ENCODE results near the gene FGFBP1. TPM values are rescaled to one million over a fixed set of nuclear protein-coding genes. Genes with fewer than 3 reads are reported as not detected.

FGFBP1 gene
- total RNA-seq, 2 donors from 2014 or later, result 39.1 to 62.3 TPM

- no peak overlapping the region for H3K4me3 ChIP-seq
- DNase-seq, result no peak
- H3K4me1 ChIP-seq, result no peaks in the 10 kb centered on the region
- no peak for TF ChIP-seq CTCF (IDR thresholded peaks at IDR 0.05)
- no peaks in the 10 kb centered on the region for H3K36me3 ChIP-seq
- intact Hi-C loops (cut with DNase I), result no loop called here
- H3K9me3 ChIP-seq, result no peaks in the 10 kb centered on the region
- no peak overlapping the region for H3K9ac ChIP-seq (ENCODE audit: low read depth in 2 of 2, low read length in 2 of 2)
- no peak overlapping the region for H3K27ac ChIP-seq
- H3K27me3 ChIP-seq, result no peaks in the 10 kb centered on the region
These were observed 38.2 kb upstream of the FGFBP1 start for GRCh38 chr4:15976456-15977447.

DNA sequence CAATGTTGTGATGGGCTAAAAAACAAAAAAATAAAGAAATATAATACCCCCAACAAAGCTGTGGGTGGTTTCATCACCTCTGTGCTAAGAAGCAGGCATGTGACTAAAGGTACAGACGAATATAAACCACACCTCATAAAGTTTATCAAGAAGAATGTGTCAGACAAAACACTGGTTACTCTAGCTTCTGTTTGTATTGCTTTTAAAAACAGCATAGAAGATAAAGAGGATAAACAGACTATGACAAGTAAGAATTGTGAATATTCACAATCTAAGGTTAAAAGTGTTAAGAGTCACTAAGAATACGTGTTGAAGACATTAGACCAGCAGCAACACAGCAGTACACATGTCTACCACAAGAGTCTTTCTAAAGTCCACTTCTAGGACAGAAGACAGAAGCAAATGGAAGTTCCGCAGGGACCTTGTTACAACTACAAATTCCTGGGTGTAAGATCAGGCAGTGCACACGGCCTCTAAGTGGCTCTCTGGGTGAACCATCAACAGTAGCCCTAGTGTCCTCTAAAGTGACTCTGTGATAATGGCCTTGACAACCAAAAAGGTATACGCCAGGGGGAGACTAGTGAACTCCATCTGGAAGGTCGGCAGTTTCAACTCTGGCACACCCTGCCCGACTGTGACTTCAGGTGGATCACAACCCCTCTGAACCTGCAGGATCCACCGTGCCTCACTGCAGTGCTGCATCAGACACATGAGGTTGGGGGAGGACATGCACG is 32.7 kb upstream of the FGFBP1 start:
- Histone ChIP-seq H3K4me1 (no peaks in the 10 kb centered on the region), H3K36me3 (no peaks in the 10 kb centered on the region), H3K9ac (ENCODE audit: low read depth in 2 of 2, low read length in 2 of 2) (no peak overlapping the region), H3K9me3 (no peaks in the 10 kb centered on the region), H3K27ac (no peak overlapping the region), H3K27me3 (no peaks in the 10 kb centered on the region), H3K4me3 (no peak overlapping the region)
- DNase-seq, result no peak
- TF ChIP-seq CTCF (IDR thresholded peaks at IDR 0.05), result no peak
- intact Hi-C loops (cut with DNase I), result no loop called here

DNA sequence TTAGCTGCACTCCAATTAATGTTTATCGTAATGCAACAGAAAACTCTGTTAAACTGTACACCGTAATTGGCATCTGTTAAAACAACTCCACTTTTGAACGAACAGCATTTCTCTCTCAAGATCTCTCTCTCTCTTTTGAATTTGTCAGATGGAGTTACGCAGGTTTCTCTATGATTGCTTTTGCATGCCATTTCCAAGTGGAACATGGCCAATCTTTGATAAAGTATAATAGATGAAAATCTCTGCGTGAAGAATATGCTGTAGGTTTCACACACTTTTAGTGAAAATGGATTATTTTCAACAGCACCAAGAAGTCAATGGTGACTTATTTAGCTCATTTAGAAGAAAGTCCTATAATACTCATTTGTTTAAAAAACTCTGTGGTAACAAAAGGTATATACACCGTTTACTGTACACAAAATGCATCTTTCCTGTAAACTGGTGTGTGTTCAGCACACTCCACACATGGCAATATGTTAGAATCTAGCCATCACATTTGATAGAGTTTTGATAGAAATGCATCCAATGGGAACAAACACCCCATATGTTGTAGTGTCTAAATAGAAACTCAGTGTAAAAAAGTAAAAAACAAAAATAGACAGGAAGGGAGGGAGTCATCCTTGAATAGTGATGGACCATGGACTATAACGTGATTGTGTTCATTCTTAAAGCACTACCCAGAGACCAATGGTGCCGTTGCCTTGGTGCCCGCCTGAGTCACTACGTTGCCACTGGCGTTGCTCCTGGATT is 30.2 kb upstream of the FGFBP1 start:
- H3K9me3 ChIP-seq, result no peaks in the 10 kb centered on the region
- no peaks in the 10 kb centered on the region for H3K27me3 ChIP-seq
- TF ChIP-seq CTCF (IDR thresholded peaks at IDR 0.05), result no peak
- H3K9ac ChIP-seq (ENCODE audit: low read depth in 2 of 2, low read length in 2 of 2), result no peak overlapping the region
- no peak overlapping the region for H3K4me3 ChIP-seq
- intact Hi-C loops (cut with DNase I), result no loop called here
- no peak overlapping the region for H3K27ac ChIP-seq
- no peaks in the 10 kb centered on the region for H3K4me1 ChIP-seq
- H3K36me3 ChIP-seq, result no peaks in the 10 kb centered on the region
- DNase-seq, result no peak

- no peaks in the 10 kb centered on the region for H3K36me3 ChIP-seq
- intact Hi-C loops (cut with DNase I), result no loop called here
These were observed 26.8 kb upstream of the FGFBP1 start for GRCh38 chr4:15965325-15965724.

More at GRCh38 chr4:15965325-15965724, 26.8 kb upstream of the FGFBP1 start:
- H3K4me3 ChIP-seq, result no peak overlapping the region
- H3K27ac ChIP-seq, result no peak overlapping the region
- TF ChIP-seq CTCF (IDR thresholded peaks at IDR 0.05), result no peak
- H3K9ac ChIP-seq (ENCODE audit: low read depth in 2 of 2, low read length in 2 of 2), result no peak overlapping the region
- DNase-seq, result no peak
- no peaks in the 10 kb centered on the region for H3K27me3 ChIP-seq
- H3K4me1 ChIP-seq, result no peaks in the 10 kb centered on the region
- H3K9me3 ChIP-seq, result no peaks in the 10 kb centered on the region

Data from colonic mucosa (tissue), 4 donors.